ENCODE measurements around the gene AUTS2. TPM values are rescaled to one million over a fixed set of nuclear protein-coding genes. Genes with fewer than 3 reads are reported as not detected.

Gene AUTS2
- polyA plus RNA-seq, 1 donor from 2014 or later: 97.3 TPM

GRCh38 chr7:69812756-69813155 is 214.5 kb downstream of the AUTS2 start:
- Histone ChIP-seq H3K9ac (ENCODE audit: low read length) (no peak overlapping the region), H4K20me1 (ENCODE audit: insufficient read depth) (no peaks in the 10 kb centered on the region), H2AFZ (ENCODE audit: low read depth, low read length) (no peak overlapping the region), H3K4me2 (ENCODE audit: low read length) (no peak overlapping the region), H3F3A (ENCODE audit: insufficient read depth, low read length, poor library complexity, severe bottlenecking) (peaks cover 4% of the 10 kb centered on the region), H3K79me2 (replicated peaks; ENCODE audit: insufficient read depth, low read length) (peaks cover 33% of the 10 kb centered on the region), H3K27ac (ENCODE audit: low read length) (no peak overlapping the region), H3K9me2 (ENCODE audit: insufficient read depth, low read length) (no peaks in the 10 kb centered on the region), H3K27me3 (ENCODE audit: insufficient read depth, low read depth, low read length) (no peaks in the 10 kb centered on the region), H3K36me3 (ENCODE audit: insufficient read depth, low read length) (no peaks in the 10 kb centered on the region), H3K9me3 (ENCODE audit: low read length) (no peaks in the 10 kb centered on the region), H3K4me3 (ENCODE audit: low read length) (no peak overlapping the region)
- no peak for TF ChIP-seq POLR2AphosphoS5 (IDR thresholded peaks at IDR 0.05)
- TF ChIP-seq EP300 (conservative IDR thresholded peaks at IDR 0.05; ENCODE audit: poor library complexity, severe bottlenecking): no peak
- no peak for TF ChIP-seq MXI1 (conservative IDR thresholded peaks at IDR 0.05; ENCODE audit: poor library complexity, severe bottlenecking)
- TF ChIP-seq EZH2 (IDR thresholded peaks at IDR 0.05; ENCODE audit: borderline replicate concordance, insufficient read depth, low read length, poor library complexity, severe bottlenecking): no peak
- no peak for TF ChIP-seq RAD21 (conservative IDR thresholded peaks at IDR 0.05)
- TF ChIP-seq SMC3 (conservative IDR thresholded peaks at IDR 0.05; ENCODE audit: poor library complexity): no peak

- no peak overlapping the region for H3K27ac ChIP-seq (ENCODE audit: low read length)
- no peak overlapping the region for H3K4me3 ChIP-seq (ENCODE audit: low read length)
- H2AFZ ChIP-seq (ENCODE audit: low read depth, low read length): no peak overlapping the region
These were observed 215.5 kb downstream of the AUTS2 start for GRCh38 chr7:69813637-69814240.

More at GRCh38 chr7:69813637-69814240, 215.5 kb downstream of the AUTS2 start:
- TF ChIP-seq REST (IDR thresholded peaks at IDR 0.05; ENCODE audit: borderline replicate concordance): no peak
- TF ChIP-seq POLR2AphosphoS5 (IDR thresholded peaks at IDR 0.05): no peak
- no peak for TF ChIP-seq CTCF (IDR thresholded peaks at IDR 0.05; ENCODE audit: poor library complexity, severe bottlenecking)
- no peak for TF ChIP-seq EZH2 (IDR thresholded peaks at IDR 0.05; ENCODE audit: borderline replicate concordance, insufficient read depth, low read length, poor library complexity, severe bottlenecking)
- TF ChIP-seq RAD21 (conservative IDR thresholded peaks at IDR 0.05): no peak
- no peak for TF ChIP-seq EP300 (conservative IDR thresholded peaks at IDR 0.05; ENCODE audit: poor library complexity, severe bottlenecking)
- no peak for TF ChIP-seq SMC3 (conservative IDR thresholded peaks at IDR 0.05; ENCODE audit: poor library complexity)
- no peak for TF ChIP-seq TAF1 (IDR thresholded peaks at IDR 0.05; ENCODE audit: low read depth)
- H4K20me1 ChIP-seq (ENCODE audit: insufficient read depth): no peaks in the 10 kb centered on the region
- H3K27me3 ChIP-seq (ENCODE audit: insufficient read depth, low read depth, low read length): no peaks in the 10 kb centered on the region
- H3K9ac ChIP-seq (ENCODE audit: low read length): no peak overlapping the region
- H3K9me2 ChIP-seq (ENCODE audit: insufficient read depth, low read length): no peaks in the 10 kb centered on the region
- peaks cover 33% of the 10 kb centered on the region for H3K79me2 ChIP-seq (replicated peaks; ENCODE audit: insufficient read depth, low read length)
- H3F3A ChIP-seq (ENCODE audit: insufficient read depth, low read length, poor library complexity, severe bottlenecking): peaks cover 6% of the 10 kb centered on the region
- H3K36me3 ChIP-seq (ENCODE audit: insufficient read depth, low read length): no peaks in the 10 kb centered on the region
- H3K4me2 ChIP-seq (ENCODE audit: low read length): no peak overlapping the region
- H3K9me3 ChIP-seq (ENCODE audit: low read length): no peaks in the 10 kb centered on the region
